ENCODE data around the gene LSAMP.
"Not testable (repeated sequence)": the region's sequence is repeated elsewhere in the genome, so short reads cannot be mapped to it uniquely, and the experiment has no call there.

The LSAMP gene

GRCh38 chr3:116246406-116246980 lies 198.8 kb downstream of the LSAMP start:
- Histone ChIP-seq H3K27me3 (ENCODE audit: control insufficient read depth, insufficient read depth, low read length) (no peaks in the 10 kb centered on the region), H3K4me1 (ENCODE audit: control insufficient read depth, insufficient read depth, low read length) (no peaks in the 10 kb centered on the region), H3K9me3 (ENCODE audit: control insufficient read depth, low read length) (no peaks in the 10 kb centered on the region)

GRCh38 chr3:116242825-116243224 lies 202.5 kb downstream of the LSAMP start:
- no peaks in the 10 kb centered on the region for H3K27me3 ChIP-seq (ENCODE audit: control insufficient read depth, insufficient read depth, low read length)

More at GRCh38 chr3:116246406-116246980, 198.8 kb downstream of the LSAMP start:
- Histone ChIP-seq H3K4me3 (ENCODE audit: low read length) (no peak overlapping the region), H3K36me3 (ENCODE audit: control insufficient read depth, insufficient read depth, low read length) (no peaks in the 10 kb centered on the region), H3K9ac (ENCODE audit: low read length) (no peak overlapping the region)

GRCh38 chr3:116241677-116242076 lies 203.6 kb downstream of the LSAMP start:
- H3K4me1 ChIP-seq (ENCODE audit: control insufficient read depth, insufficient read depth, low read length): no peaks in the 10 kb centered on the region
- no peaks in the 10 kb centered on the region for H3K27me3 ChIP-seq (ENCODE audit: control insufficient read depth, insufficient read depth, low read length)
- no peaks in the 10 kb centered on the region for H3K9me3 ChIP-seq (ENCODE audit: control insufficient read depth, low read length)
- no peak overlapping the region for H3K9ac ChIP-seq (ENCODE audit: low read length)
- no peaks in the 10 kb centered on the region for H3K36me3 ChIP-seq (ENCODE audit: control insufficient read depth, insufficient read depth, low read length)
- no peak overlapping the region for H3K4me3 ChIP-seq (ENCODE audit: low read length)

More at GRCh38 chr3:116242825-116243224, 202.5 kb downstream of the LSAMP start:
- Histone ChIP-seq H3K9me3 (ENCODE audit: control insufficient read depth, low read length) (no peaks in the 10 kb centered on the region), H3K36me3 (ENCODE audit: control insufficient read depth, insufficient read depth, low read length) (no peaks in the 10 kb centered on the region), H3K4me1 (ENCODE audit: control insufficient read depth, insufficient read depth, low read length) (no peaks in the 10 kb centered on the region), H3K4me3 (ENCODE audit: low read length) (no peak overlapping the region), H3K9ac (ENCODE audit: low read length) (no peak overlapping the region)

GRCh38 chr3:116240261-116240660 lies 205.0 kb downstream of the LSAMP start:
- H3K9ac ChIP-seq (ENCODE audit: low read length): no peak overlapping the region
- no peaks in the 10 kb centered on the region for H3K27me3 ChIP-seq (ENCODE audit: control insufficient read depth, insufficient read depth, low read length)
- H3K4me1 ChIP-seq (ENCODE audit: control insufficient read depth, insufficient read depth, low read length): no peaks in the 10 kb centered on the region
- H3K36me3 ChIP-seq (ENCODE audit: control insufficient read depth, insufficient read depth, low read length): no peaks in the 10 kb centered on the region
- no peak overlapping the region for H3K4me3 ChIP-seq (ENCODE audit: low read length)
- no peaks in the 10 kb centered on the region for H3K9me3 ChIP-seq (ENCODE audit: control insufficient read depth, low read length)

GRCh38 chr3:116238846-116239565 lies 206.3 kb downstream of the LSAMP start:
- H3K9me3 ChIP-seq (ENCODE audit: control insufficient read depth, low read length): no peaks in the 10 kb centered on the region
- no peak overlapping the region for H3K4me3 ChIP-seq (ENCODE audit: low read length)

GRCh38 chr3:116233711-116234357 lies 211.5 kb downstream of the LSAMP start:
- Histone ChIP-seq H3K4me1 (ENCODE audit: control insufficient read depth, insufficient read depth, low read length) (no peaks in the 10 kb centered on the region), H3K9ac (ENCODE audit: low read length) (no peak overlapping the region), H3K27me3 (ENCODE audit: control insufficient read depth, insufficient read depth, low read length) (no peaks in the 10 kb centered on the region), H3K9me3 (ENCODE audit: control insufficient read depth, low read length) (no peaks in the 10 kb centered on the region), H3K36me3 (ENCODE audit: control insufficient read depth, insufficient read depth, low read length) (no peaks in the 10 kb centered on the region), H3K4me3 (ENCODE audit: low read length) (no peak overlapping the region)

More at GRCh38 chr3:116238846-116239565, 206.3 kb downstream of the LSAMP start:
- Histone ChIP-seq H3K27me3 (ENCODE audit: control insufficient read depth, insufficient read depth, low read length) (no peaks in the 10 kb centered on the region), H3K4me1 (ENCODE audit: control insufficient read depth, insufficient read depth, low read length) (no peaks in the 10 kb centered on the region), H3K36me3 (ENCODE audit: control insufficient read depth, insufficient read depth, low read length) (no peaks in the 10 kb centered on the region), H3K9ac (ENCODE audit: low read length) (no peak overlapping the region)

- H3K27me3 ChIP-seq (ENCODE audit: control insufficient read depth, insufficient read depth, low read length): no peaks in the 10 kb centered on the region
- H3K4me3 ChIP-seq (ENCODE audit: low read length): no peak overlapping the region
- no peaks in the 10 kb centered on the region for H3K4me1 ChIP-seq (ENCODE audit: control insufficient read depth, insufficient read depth, low read length)
- H3K9ac ChIP-seq (ENCODE audit: low read length): no peak overlapping the region
- no peaks in the 10 kb centered on the region for H3K9me3 ChIP-seq (ENCODE audit: control insufficient read depth, low read length)
- no peaks in the 10 kb centered on the region for H3K36me3 ChIP-seq (ENCODE audit: control insufficient read depth, insufficient read depth, low read length)
Observed at GRCh38 chr3:116230431-116231020, 214.8 kb downstream of the LSAMP start.

GRCh38 chr3:116226266-116226665 lies 219.0 kb downstream of the LSAMP start:
- Histone ChIP-seq H3K36me3 (ENCODE audit: control insufficient read depth, insufficient read depth, low read length) (no peaks in the 10 kb centered on the region), H3K9me3 (ENCODE audit: control insufficient read depth, low read length) (no peaks in the 10 kb centered on the region), H3K4me1 (ENCODE audit: control insufficient read depth, insufficient read depth, low read length) (no peaks in the 10 kb centered on the region), H3K4me3 (ENCODE audit: low read length) (no peak overlapping the region), H3K27me3 (ENCODE audit: control insufficient read depth, insufficient read depth, low read length) (no peaks in the 10 kb centered on the region), H3K9ac (ENCODE audit: low read length) (no peak overlapping the region)

- Histone ChIP-seq H3K9ac (ENCODE audit: low read length) (no peak overlapping the region), H3K4me1 (ENCODE audit: control insufficient read depth, insufficient read depth, low read length) (no peaks in the 10 kb centered on the region)
Observed at GRCh38 chr3:116216761-116217160, 228.5 kb downstream of the LSAMP start.

GRCh38 chr3:116211901-116212300 lies 233.4 kb downstream of the LSAMP start:
- Histone ChIP-seq H3K4me1 (ENCODE audit: control insufficient read depth, insufficient read depth, low read length) (no peaks in the 10 kb centered on the region), H3K9ac (ENCODE audit: low read length) (no peak overlapping the region), H3K9me3 (ENCODE audit: control insufficient read depth, low read length) (no peaks in the 10 kb centered on the region), H3K27me3 (ENCODE audit: control insufficient read depth, insufficient read depth, low read length) (no peaks in the 10 kb centered on the region), H3K4me3 (ENCODE audit: low read length) (no peak overlapping the region), H3K36me3 (ENCODE audit: control insufficient read depth, insufficient read depth, low read length) (no peaks in the 10 kb centered on the region)

More at GRCh38 chr3:116216761-116217160, 228.5 kb downstream of the LSAMP start:
- H3K27me3 ChIP-seq (ENCODE audit: control insufficient read depth, insufficient read depth, low read length): no peaks in the 10 kb centered on the region
- H3K4me3 ChIP-seq (ENCODE audit: low read length): no peak overlapping the region
- no peaks in the 10 kb centered on the region for H3K36me3 ChIP-seq (ENCODE audit: control insufficient read depth, insufficient read depth, low read length)
- H3K9me3 ChIP-seq (ENCODE audit: control insufficient read depth, low read length): no peaks in the 10 kb centered on the region

- not testable (repeated sequence) for H3K4me3 ChIP-seq (ENCODE audit: low read length); H3K9me3 ChIP-seq (ENCODE audit: control insufficient read depth, low read length); H3K9ac ChIP-seq (ENCODE audit: low read length); H3K27me3 ChIP-seq (ENCODE audit: control insufficient read depth, insufficient read depth, low read length); H3K36me3 ChIP-seq (ENCODE audit: control insufficient read depth, insufficient read depth, low read length); H3K4me1 ChIP-seq (ENCODE audit: control insufficient read depth, insufficient read depth, low read length)
Observed at GRCh38 chr3:116208830-116209229, 236.5 kb downstream of the LSAMP start.
